Measurements from ENCODE around the gene CLEC17A.

- TF ChIP-seq, protein P1, sequence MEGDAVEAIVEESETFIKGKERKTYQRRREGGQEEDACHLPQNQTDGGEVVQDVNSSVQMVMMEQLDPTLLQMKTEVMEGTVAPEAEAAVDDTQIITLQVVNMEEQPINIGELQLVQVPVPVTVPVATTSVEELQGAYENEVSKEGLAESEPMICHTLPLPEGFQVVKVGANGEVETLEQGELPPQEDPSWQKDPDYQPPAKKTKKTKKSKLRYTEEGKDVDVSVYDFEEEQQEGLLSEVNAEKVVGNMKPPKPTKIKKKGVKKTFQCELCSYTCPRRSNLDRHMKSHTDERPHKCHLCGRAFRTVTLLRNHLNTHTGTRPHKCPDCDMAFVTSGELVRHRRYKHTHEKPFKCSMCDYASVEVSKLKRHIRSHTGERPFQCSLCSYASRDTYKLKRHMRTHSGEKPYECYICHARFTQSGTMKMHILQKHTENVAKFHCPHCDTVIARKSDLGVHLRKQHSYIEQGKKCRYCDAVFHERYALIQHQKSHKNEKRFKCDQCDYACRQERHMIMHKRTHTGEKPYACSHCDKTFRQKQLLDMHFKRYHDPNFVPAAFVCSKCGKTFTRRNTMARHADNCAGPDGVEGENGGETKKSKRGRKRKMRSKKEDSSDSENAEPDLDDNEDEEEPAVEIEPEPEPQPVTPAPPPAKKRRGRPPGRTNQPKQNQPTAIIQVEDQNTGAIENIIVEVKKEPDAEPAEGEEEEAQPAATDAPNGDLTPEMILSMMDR (IDR thresholded peaks at IDR 0.05), result no peak
- TF ChIP-seq POLR2AphosphoS5 (IDR thresholded peaks at IDR 0.05), result no peak
Observed at GRCh38 chr19:14629557-14629956, 46.7 kb downstream of the CLEC17A start.
